GM10847 (cell line): ENCODE measurements around the gene IL11.

Source experiments
- POLR2A ChIP-seq: IDR thresholded peaks from 2 replicates; pipeline ENCODE4 v1.6.1; 2011; ENCODE audit not compliant: insufficient read length; ENCODE audit errors: extremely low read depth

IL11 gene

GRCh38 chr19:55383279-55384130, 13.2 kb upstream of the IL11 start:
- TF ChIP-seq POLR2A = peak; percentile 43

- no peak for TF ChIP-seq POLR2A
Measured at GRCh38 chr19:55382522-55383054, 12.3 kb upstream of the IL11 start.

- TF ChIP-seq POLR2A = no peak
Measured at GRCh38 chr19:55382013-55382412, 11.8 kb upstream of the IL11 start.

GRCh38 chr19:55379174-55379573, 8.9 kb upstream of the IL11 start:
- no peak for TF ChIP-seq POLR2A

- TF ChIP-seq POLR2A = no peak
Measured at GRCh38 chr19:55377356-55378131, 7.3 kb upstream of the IL11 start.

- TF ChIP-seq POLR2A = no peak
Measured at GRCh38 chr19:55376241-55376933, 6.1 kb upstream of the IL11 start, which contains the start of gene TMEM190. Gene TMEM190 (plus strand): TSS chr19:55376826. CDS start chr19:55376854, 28 bp downstream.

- TF ChIP-seq POLR2A = no peak
Measured at GRCh38 chr19:55373993-55374757, 3.9 kb upstream of the IL11 start.

- no peak for TF ChIP-seq POLR2A
Measured at GRCh38 chr19:55373306-55373992, 3.2 kb upstream of the IL11 start.

- TF ChIP-seq POLR2A = no peak
Measured at GRCh38 chr19:55372316-55373081, 2.2 kb upstream of the IL11 start.

- no peak for TF ChIP-seq POLR2A
Measured at GRCh38 chr19:55369653-55370304, 484 bp downstream of the IL11 start.

GRCh38 chr19:55368701-55369563, 1.3 kb downstream of the IL11 start:
- TF ChIP-seq POLR2A = no peak

GRCh38 chr19:55368106-55368505, 2.2 kb downstream of the IL11 start:
- TF ChIP-seq POLR2A = no peak
